ENCODE data around the gene COA8. TPM values are rescaled to one million over a fixed set of nuclear protein-coding genes. Genes with fewer than 3 reads are reported as not detected.
A peak's percentile ranks its signal among the peaks of the same experiment; 100 is the strongest.
"Not testable (repeated sequence)": the region's sequence is repeated elsewhere in the genome, so short reads cannot be mapped to it uniquely, and the experiment has no call there.

Gene COA8
- total RNA-seq, 1 donor from 2014 or later = 42.0 TPM

DNA sequence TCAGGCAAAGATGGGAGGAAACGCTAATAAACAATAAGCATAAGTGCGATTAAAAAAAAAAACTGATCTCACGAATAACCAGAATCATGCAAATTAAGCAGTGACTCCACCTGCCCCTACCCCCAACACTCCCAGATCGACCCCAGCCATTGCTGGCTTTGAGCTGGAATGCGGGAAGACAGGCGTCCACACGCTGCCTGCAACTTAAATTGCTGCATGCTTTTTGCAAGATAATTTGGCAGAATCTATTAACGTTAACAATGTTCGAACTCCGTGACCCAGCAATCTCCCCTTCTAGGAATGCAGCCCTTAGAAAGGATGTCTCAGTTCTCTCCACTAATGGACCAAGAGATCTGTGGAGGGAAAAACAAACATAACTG lies 39.2 kb upstream of the COA8 start:
- no peaks in the 10 kb centered on the region for H3K36me3 Mint-ChIP-seq (ENCODE audit: unreplicated experiment)
- H3K9me3 Mint-ChIP-seq (ENCODE audit: unreplicated experiment) = no peaks in the 10 kb centered on the region
- TF ChIP-seq, protein P1, sequence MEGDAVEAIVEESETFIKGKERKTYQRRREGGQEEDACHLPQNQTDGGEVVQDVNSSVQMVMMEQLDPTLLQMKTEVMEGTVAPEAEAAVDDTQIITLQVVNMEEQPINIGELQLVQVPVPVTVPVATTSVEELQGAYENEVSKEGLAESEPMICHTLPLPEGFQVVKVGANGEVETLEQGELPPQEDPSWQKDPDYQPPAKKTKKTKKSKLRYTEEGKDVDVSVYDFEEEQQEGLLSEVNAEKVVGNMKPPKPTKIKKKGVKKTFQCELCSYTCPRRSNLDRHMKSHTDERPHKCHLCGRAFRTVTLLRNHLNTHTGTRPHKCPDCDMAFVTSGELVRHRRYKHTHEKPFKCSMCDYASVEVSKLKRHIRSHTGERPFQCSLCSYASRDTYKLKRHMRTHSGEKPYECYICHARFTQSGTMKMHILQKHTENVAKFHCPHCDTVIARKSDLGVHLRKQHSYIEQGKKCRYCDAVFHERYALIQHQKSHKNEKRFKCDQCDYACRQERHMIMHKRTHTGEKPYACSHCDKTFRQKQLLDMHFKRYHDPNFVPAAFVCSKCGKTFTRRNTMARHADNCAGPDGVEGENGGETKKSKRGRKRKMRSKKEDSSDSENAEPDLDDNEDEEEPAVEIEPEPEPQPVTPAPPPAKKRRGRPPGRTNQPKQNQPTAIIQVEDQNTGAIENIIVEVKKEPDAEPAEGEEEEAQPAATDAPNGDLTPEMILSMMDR (IDR thresholded peaks at IDR 0.05) = no peak
- peaks cover 4% of the 10 kb centered on the region for H3K27me3 Mint-ChIP-seq (ENCODE audit: unreplicated experiment)
- peak overlapping the region; percentile 38 for H3K4me3 Mint-ChIP-seq (ENCODE audit: unreplicated experiment)
- no peak for DNase-seq (ENCODE audit: extremely low spot score, unreplicated experiment)
- no peak overlapping the region for H3K27ac Mint-ChIP-seq (ENCODE audit: unreplicated experiment)
- peaks cover 35% of the 10 kb centered on the region for H3K4me1 Mint-ChIP-seq (ENCODE audit: unreplicated experiment)

DNA sequence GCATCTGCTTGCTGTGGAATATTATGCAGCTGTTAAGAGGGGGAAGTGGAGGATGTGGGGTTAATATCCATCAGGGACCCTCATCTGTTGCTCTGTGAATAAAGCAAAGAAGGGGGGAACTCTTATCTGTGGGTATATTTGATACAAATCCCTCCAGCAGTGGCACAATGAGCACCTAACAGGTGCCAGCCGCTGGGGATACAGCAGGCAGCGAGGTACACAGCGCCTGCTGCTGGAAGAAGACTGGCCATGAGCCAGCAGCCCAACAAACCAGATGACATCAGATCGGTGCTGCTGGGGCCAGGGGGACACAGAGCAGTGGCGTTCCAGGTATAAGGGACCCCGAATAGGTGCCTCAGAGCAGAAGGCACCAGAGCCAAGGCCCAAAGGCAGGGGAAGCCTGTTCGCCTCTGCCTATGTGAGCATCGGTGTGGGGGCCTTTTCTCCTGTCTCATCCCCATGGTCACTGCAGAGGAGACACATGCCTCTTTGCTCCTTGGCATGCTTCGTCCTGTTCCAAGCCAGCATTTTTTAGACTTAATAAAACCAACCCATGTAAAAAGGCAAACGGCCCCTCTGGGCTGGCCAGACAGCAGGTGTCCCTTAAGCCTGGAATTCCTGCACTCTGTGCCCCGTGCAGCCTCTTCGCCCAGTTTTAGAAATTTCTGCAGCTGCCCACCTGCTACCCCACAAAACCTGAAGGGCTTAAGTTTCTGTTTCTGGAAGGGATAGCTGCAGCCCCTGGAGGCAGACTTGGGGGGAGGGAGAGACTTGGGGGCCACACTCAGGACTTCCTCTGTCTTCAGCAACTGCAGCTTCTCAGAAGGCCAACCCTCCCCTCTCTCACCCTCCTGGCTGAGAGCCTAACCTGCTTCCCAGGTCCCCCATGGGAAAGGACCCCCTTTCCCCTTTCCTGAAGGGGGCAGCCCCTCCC lies 38.5 kb upstream of the COA8 start:
- no peaks in the 10 kb centered on the region for H3K9me3 Mint-ChIP-seq (ENCODE audit: unreplicated experiment)
- no peaks in the 10 kb centered on the region for H3K36me3 Mint-ChIP-seq (ENCODE audit: unreplicated experiment)
- H3K27me3 Mint-ChIP-seq (ENCODE audit: unreplicated experiment) = peaks cover 4% of the 10 kb centered on the region
- peaks cover 33% of the 10 kb centered on the region for H3K4me1 Mint-ChIP-seq (ENCODE audit: unreplicated experiment)
- H3K4me3 Mint-ChIP-seq (ENCODE audit: unreplicated experiment) = no peak overlapping the region
- no peak for DNase-seq (ENCODE audit: extremely low spot score, unreplicated experiment)
- H3K27ac Mint-ChIP-seq (ENCODE audit: unreplicated experiment) = no peak overlapping the region
- TF ChIP-seq, protein P1 (IDR thresholded peaks at IDR 0.05) = no peak

DNA sequence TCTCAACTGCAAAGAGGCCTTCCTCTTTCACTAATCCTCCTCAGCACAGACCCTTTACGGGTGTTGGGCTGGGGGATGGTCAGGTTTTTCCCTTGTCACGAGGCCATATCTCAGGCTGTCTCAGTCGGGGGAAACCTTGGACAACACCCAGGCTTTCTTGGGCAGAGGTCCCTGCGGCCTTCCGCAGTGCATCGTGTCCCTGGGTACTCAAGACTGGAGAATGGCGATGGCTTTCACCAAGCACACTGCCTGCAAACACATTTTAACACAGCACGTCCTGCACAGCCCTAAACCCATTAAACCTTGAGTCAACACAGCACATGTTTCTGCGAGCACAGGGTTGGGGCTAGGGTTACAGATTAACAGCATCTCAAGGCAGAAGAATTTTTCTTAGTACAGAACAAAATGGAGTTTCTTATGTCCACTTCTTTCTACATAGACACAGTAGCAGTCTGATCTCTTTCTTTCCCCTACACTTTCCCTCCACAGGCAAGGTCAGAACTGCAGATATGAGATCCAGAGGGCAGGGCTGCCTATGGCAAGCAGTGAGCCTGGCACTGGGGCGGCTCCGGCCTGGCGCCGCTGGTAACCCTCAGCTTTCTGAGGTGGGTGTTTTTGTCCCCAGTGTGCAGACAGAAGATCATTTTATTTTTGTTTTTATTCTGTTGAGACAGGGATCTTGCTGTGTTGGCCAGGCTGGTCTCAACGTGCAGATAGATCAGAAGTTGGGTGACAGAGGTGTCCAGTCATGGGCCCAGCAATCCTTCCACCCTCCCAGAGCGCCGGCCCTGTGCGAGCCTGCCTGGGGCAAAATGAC lies 37.1 kb upstream of the COA8 start:
- H3K36me3 Mint-ChIP-seq (ENCODE audit: unreplicated experiment); H3K4me3 Mint-ChIP-seq (ENCODE audit: unreplicated experiment); H3K9me3 Mint-ChIP-seq (ENCODE audit: unreplicated experiment); H3K27me3 Mint-ChIP-seq (ENCODE audit: unreplicated experiment); DNase-seq (ENCODE audit: extremely low spot score, unreplicated experiment); H3K27ac Mint-ChIP-seq (ENCODE audit: unreplicated experiment): not testable (repeated sequence)
- peaks cover 34% of the 10 kb centered on the region for H3K4me1 Mint-ChIP-seq (ENCODE audit: unreplicated experiment)

DNA sequence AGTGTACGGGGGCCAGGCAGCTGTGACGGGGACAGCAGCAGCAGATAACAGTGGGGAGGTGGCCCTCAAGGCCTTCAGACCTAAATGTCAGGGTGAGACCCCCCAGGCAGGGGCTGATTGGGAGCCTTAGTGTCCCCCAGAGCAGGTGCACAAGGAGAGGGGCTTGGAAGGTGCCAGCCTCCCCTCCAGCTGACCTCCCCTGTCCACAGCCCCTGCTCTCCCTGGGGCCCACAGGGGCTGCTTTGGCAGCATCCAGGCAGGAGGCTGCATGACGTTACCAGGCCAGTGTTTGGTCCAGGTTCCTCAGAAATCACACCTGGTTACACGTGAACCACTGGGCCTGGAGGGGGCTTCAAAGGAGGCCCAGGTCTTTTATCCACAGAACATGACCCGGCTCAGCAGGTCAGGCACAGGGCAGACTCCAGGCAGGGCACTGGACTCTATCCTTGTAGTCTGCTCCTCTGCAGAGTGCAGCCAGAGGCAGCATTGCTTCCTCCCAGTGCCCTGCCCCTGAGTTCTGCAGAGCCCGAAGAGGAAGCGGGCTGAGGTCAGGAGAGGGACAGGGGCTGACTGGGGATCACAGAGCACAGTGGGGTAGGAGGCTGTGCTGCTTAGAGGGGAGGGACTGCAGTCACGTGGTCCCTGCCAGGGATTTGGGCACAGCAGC lies 36.4 kb upstream of the COA8 start:
- Mint-ChIP-seq H3K4me3 (ENCODE audit: unreplicated experiment) (no peak overlapping the region), H3K27me3 (ENCODE audit: unreplicated experiment) (peaks cover 4% of the 10 kb centered on the region), H3K36me3 (ENCODE audit: unreplicated experiment) (no peaks in the 10 kb centered on the region), H3K4me1 (ENCODE audit: unreplicated experiment) (peaks cover 37% of the 10 kb centered on the region), H3K9me3 (ENCODE audit: unreplicated experiment) (no peaks in the 10 kb centered on the region), H3K27ac (ENCODE audit: unreplicated experiment) (no peak overlapping the region)
- DNase-seq (ENCODE audit: extremely low spot score, unreplicated experiment) = no peak
- TF ChIP-seq, protein P1 (IDR thresholded peaks at IDR 0.05) = no peak

DNA sequence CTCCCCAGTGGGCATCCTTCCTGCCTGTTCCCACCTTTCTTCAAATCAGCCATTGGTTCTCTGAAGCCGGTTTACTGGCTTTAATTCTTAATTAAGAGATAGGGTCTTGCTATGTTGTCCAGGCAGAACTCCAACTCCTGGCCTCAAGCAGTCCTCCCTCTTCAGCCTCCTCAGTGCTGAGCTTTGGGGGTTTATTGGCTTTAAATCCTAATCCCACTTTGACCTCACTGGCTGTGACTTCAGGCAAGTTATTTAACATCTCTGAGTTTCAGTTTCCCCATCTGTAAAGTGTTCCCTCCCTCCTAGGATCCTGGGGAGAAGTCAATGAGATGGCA lies 35.9 kb upstream of the COA8 start:
- DNase-seq (ENCODE audit: extremely low spot score, unreplicated experiment) = no peak
- peak overlapping the region; percentile 62 for H3K27ac Mint-ChIP-seq (ENCODE audit: unreplicated experiment)
- H3K4me1 Mint-ChIP-seq (ENCODE audit: unreplicated experiment) = peaks cover 39% of the 10 kb centered on the region
- H3K36me3 Mint-ChIP-seq (ENCODE audit: unreplicated experiment) = no peaks in the 10 kb centered on the region
- H3K9me3 Mint-ChIP-seq (ENCODE audit: unreplicated experiment) = no peaks in the 10 kb centered on the region
- no peak overlapping the region for H3K4me3 Mint-ChIP-seq (ENCODE audit: unreplicated experiment)
- TF ChIP-seq, protein P1 (IDR thresholded peaks at IDR 0.05) = no peak
- H3K27me3 Mint-ChIP-seq (ENCODE audit: unreplicated experiment) = peaks cover 4% of the 10 kb centered on the region

All from osteocyte (in vitro differentiated cells).